Activated CD8-positive, alpha-beta memory T cell treated with anti-CD3 and anti-CD28 coated beads, Interleukin-2, amount 50 U/mL, for 24 hours (primary cell): Measurements from ENCODE around the gene GJB2.
"Not testable (repeated sequence)": the region's sequence is repeated elsewhere in the genome, so short reads cannot be mapped to it uniquely, and the experiment has no call there.

Experiments used
- DNase-seq: peaks from one replicate; pipeline ENCODE4 v3.0.0-alpha.2; 2020; ENCODE audit errors: extremely low read depth

GJB2 gene

GRCh38 chr13:20165417-20166257 lies 27.1 kb downstream of the GJB2 start:
- DNase-seq = no peak

- no peak for DNase-seq
These were observed 30.8 kb downstream of the GJB2 start for GRCh38 chr13:20161951-20162300.

GRCh38 chr13:20161275-20161950 lies 31.3 kb downstream of the GJB2 start:
- no peak for DNase-seq

GRCh38 chr13:20160306-20161274 lies 32.1 kb downstream of the GJB2 start, which contains the start of gene GJA3:
GJA3 (minus strand) TSS chr13:20161052; CDS start chr13:20143288, 17,764 bp downstream.
- no peak for DNase-seq

GRCh38 chr13:20159646-20160305 lies 33.0 kb downstream of the GJB2 start:
- DNase-seq = no peak

GRCh38 chr13:20157151-20157796 lies 35.5 kb downstream of the GJB2 start:
- DNase-seq = no peak

GRCh38 chr13:20156702-20157101 lies 36.0 kb downstream of the GJB2 start:
- no peak for DNase-seq

GRCh38 chr13:20153290-20153689 lies 39.4 kb downstream of the GJB2 start:
- not testable (repeated sequence) for DNase-seq

GRCh38 chr13:20151612-20152011 lies 41.1 kb downstream of the GJB2 start:
- DNase-seq = no peak

- DNase-seq = no peak
These were observed 41.7 kb downstream of the GJB2 start for GRCh38 chr13:20151016-20151415.

- DNase-seq = no peak
These were observed 42.2 kb downstream of the GJB2 start for GRCh38 chr13:20150561-20150960.

- no peak for DNase-seq
These were observed 43.0 kb downstream of the GJB2 start for GRCh38 chr13:20149762-20150161.

GRCh38 chr13:20148501-20149183 lies 44.1 kb downstream of the GJB2 start:
- DNase-seq = no peak

GRCh38 chr13:20146381-20146780 lies 46.4 kb downstream of the GJB2 start:
- no peak for DNase-seq

- DNase-seq = no peak
These were observed 47.2 kb downstream of the GJB2 start for GRCh38 chr13:20145521-20145920.

- DNase-seq = no peak
These were observed 48.4 kb downstream of the GJB2 start for GRCh38 chr13:20144141-20144850.

- no peak for DNase-seq
These were observed 49.7 kb downstream of the GJB2 start for GRCh38 chr13:20142927-20143480.

- DNase-seq = no peak
These were observed 50.5 kb downstream of the GJB2 start for GRCh38 chr13:20142023-20142926.
